GM12872 (cell line): Measurements from ENCODE around the gene DAD1.

Experiments
- TF ChIP-seq, protein P1 (sequence below): IDR thresholded peaks from 3 replicates; pipeline ENCODE4 v1.5.1; 2011; ENCODE audit warnings: low read depth, mild to moderate bottlenecking, low read length, moderate library complexity; ENCODE audit not compliant: insufficient read depth

The DAD1 gene

DNA sequence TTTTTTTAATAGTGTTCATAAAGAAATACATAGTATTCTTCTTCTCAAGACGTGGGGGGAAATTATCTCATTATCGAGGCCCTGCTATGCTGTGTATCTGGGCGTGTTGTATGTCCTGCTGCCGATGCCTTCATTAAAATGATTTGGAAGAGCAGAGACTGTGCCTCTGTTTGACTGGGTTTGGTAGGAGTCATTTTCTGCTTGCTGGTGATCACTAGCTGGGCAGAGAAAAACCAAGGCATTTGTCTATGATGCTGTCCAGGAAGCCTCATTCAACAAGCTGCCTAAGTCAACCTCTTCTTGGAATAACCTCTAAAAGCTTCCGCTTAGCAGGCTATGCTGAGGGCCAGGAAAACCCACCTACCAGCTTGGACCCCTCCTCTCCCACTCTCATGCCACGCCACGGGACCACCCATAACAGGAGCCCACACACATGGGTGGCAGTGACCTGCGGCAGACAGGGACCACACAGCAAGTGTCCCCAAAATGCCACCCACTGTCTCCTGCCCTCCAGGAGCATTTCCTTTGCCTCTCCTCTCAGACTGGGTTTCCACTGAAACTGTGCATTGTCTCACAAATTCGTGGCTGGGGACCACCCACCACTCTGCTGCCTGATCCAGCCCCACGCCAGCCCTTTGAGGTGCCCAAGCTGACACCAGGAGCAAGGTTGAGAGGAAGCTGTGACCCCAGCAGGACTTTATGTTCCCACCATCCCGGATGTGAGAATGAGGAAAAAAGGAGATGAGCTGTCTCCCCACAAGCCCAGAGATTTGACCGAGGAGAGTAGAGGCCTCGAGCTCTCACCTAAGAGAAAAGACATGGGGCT, 36.8 kb downstream of the DAD1 start:
- TF ChIP-seq, protein P1, sequence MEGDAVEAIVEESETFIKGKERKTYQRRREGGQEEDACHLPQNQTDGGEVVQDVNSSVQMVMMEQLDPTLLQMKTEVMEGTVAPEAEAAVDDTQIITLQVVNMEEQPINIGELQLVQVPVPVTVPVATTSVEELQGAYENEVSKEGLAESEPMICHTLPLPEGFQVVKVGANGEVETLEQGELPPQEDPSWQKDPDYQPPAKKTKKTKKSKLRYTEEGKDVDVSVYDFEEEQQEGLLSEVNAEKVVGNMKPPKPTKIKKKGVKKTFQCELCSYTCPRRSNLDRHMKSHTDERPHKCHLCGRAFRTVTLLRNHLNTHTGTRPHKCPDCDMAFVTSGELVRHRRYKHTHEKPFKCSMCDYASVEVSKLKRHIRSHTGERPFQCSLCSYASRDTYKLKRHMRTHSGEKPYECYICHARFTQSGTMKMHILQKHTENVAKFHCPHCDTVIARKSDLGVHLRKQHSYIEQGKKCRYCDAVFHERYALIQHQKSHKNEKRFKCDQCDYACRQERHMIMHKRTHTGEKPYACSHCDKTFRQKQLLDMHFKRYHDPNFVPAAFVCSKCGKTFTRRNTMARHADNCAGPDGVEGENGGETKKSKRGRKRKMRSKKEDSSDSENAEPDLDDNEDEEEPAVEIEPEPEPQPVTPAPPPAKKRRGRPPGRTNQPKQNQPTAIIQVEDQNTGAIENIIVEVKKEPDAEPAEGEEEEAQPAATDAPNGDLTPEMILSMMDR = no peak

DNA sequence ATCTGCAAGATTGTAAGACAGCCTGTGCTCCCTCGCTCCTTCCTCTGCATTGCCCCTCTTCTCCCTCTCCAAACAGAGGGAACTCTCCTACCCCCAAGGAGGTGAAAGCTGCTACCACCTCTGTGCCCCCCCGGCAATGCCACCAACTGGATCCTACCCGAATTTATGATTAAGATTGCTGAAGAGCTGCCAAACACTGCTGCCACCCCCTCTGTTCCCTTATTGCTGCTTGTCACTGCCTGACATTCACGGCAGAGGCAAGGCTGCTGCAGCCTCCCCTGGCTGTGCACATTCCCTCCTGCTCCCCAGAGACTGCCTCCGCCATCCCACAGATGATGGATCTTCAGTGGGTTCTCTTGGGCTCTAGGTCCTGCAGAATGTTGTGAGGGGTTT, 37.4 kb downstream of the DAD1 start:
- TF ChIP-seq, protein P1 = no peak

DNA sequence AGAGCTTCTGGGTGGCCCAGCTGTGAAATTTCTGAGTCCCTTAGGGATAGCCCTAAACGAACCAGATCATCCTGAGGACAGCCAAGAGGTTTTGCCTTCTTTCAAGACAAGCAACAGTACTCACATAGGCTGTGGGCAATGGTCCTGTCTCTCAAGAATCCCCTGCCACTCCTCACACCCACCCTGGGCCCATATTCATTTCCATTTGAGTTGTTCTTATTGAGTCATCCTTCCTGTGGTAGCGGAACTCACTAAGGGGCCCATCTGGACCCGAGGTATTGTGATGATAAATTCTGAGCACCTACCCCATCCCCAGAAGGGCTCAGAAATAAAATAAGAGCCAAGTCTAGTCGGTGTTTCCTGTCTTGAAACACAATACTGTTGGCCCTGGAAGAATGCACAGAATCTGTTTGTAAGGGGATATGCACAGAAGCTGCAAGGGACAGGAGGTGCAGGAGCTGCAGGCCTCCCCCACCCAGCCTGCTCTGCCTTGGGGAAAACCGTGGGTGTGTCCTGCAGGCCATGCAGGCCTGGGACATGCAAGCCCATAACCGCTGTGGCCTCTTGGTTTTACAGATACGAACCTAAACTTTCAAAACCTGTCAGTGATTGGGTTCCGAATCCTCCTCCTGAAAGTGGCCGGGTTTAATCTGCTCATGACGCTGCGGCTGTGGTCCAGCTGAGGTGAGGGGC, 38.9 kb downstream of the DAD1 start:
- TF ChIP-seq, protein P1 = no peak

DNA sequence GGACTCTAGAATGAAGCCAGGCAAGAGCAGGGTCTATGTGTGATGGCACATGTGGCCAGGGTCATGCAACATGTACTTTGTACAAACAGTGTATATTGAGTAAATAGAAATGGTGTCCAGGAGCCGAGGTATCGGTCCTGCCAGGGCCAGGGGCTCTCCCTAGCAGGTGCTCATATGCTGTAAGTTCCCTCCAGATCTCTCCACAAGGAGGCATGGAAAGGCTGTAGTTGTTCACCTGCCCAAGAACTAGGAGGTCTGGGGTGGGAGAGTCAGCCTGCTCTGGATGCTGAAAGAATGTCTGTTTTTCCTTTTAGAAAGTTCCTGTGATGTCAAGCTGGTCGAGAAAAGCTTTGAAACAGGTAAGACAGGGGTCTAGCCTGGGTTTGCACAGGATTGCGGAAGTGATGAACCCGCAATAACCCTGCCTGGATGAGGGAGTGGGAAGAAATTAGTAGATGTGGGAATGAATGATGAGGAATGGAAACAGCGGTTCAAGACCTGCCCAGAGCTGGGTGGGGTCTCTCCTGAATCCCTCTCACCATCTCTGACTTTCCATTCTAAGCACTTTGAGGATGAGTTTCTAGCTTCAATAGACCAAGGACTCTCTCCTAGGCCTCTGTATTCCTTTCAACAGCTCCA, 39.6 kb downstream of the DAD1 start:
- TF ChIP-seq, protein P1 = no peak

DNA sequence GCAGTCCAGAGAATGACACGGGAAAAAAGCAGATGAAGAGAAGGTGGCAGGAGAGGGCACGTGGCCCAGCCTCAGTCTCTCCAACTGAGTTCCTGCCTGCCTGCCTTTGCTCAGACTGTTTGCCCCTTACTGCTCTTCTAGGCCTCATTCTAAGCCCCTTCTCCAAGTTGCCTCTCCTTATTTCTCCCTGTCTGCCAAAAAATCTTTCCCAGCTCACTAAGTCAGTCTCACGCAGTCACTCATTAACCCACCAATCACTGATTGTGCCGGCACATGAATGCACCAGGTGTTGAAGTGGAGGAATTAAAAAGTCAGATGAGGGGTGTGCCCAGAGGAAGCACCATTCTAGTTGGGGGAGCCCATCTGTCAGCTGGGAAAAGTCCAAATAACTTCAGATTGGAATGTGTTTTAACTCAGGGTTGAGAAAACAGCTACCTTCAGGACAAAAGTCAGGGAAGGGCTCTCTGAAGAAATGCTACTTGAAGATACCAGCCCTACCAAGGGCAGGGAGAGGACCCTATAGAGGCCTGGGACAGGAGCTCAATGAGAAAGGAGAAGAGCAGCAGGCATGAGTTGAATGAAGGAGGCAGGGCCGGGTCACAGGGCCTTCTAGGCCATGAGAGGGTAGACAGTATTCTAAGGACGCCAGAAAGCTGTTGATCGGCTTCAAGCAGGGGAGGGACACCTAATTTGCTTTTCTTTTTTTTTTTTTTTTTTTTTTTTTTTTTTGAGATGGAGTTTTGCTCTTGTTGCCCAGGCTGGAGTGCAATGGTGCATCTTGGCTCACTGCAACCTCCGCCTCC, 40.9 kb downstream of the DAD1 start:
- TF ChIP-seq, protein P1 = no peak

DNA sequence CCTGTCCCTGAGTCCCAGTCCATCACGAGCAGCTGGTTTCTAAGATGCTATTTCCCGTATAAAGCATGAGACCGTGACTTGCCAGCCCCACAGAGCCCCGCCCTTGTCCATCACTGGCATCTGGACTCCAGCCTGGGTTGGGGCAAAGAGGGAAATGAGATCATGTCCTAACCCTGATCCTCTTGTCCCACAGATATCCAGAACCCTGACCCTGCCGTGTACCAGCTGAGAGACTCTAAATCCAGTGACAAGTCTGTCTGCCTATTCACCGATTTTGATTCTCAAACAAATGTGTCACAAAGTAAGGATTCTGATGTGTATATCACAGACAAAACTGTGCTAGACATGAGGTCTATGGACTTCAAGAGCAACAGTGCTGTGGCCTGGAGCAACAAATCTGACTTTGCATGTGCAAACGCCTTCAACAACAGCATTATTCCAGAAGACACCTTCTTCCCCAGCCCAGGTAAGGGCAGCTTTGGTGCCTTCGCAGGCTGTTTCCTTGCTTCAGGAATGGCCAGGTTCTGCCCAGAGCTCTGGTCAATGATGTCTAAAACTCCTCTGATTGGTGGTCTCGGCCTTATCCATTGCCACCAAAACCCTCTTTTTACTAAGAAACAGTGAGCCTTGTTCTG, 41.6 kb downstream of the DAD1 start:
- TF ChIP-seq, protein P1 = no peak
